ENCODE measurements around the gene RHEB. TPM values are rescaled to one million over a fixed set of nuclear protein-coding genes. Genes with fewer than 3 reads are reported as not detected.

Gene RHEB
- polyA plus RNA-seq, 1 donor from 2014 or later: 289 TPM

GRCh38 chr7:151437159-151437553, 82.5 kb downstream of the RHEB start:
- Histone ChIP-seq H3K27me3 (ENCODE audit: insufficient read depth, low read depth, low read length) (peaks cover 15% of the 10 kb centered on the region), H3K9ac (ENCODE audit: low read length) (no peak overlapping the region), H3K9me3 (ENCODE audit: low read length) (no peaks in the 10 kb centered on the region), H3F3A (ENCODE audit: insufficient read depth, low read length, poor library complexity, severe bottlenecking) (no peaks in the 10 kb centered on the region), H3K4me2 (ENCODE audit: low read length) (no peak overlapping the region), H3K4me3 (ENCODE audit: low read length) (no peak overlapping the region), H3K9me2 (ENCODE audit: insufficient read depth, low read length) (no peaks in the 10 kb centered on the region), H3K36me3 (ENCODE audit: insufficient read depth, low read length) (no peaks in the 10 kb centered on the region), H3K27ac (ENCODE audit: low read length) (no peak overlapping the region), H2AFZ (ENCODE audit: low read depth, low read length) (no peak overlapping the region), H3K79me2 (replicated peaks; ENCODE audit: insufficient read depth, low read length) (no peaks in the 10 kb centered on the region), H4K20me1 (ENCODE audit: insufficient read depth) (no peaks in the 10 kb centered on the region)
- TF ChIP-seq POLR2AphosphoS5 (IDR thresholded peaks at IDR 0.05) (no peak), MXI1 (conservative IDR thresholded peaks at IDR 0.05; ENCODE audit: poor library complexity, severe bottlenecking) (no peak), EZH2 (IDR thresholded peaks at IDR 0.05; ENCODE audit: borderline replicate concordance, insufficient read depth, low read length, poor library complexity, severe bottlenecking) (no peak), EP300 (conservative IDR thresholded peaks at IDR 0.05; ENCODE audit: poor library complexity, severe bottlenecking) (no peak), TAF1 (IDR thresholded peaks at IDR 0.05; ENCODE audit: low read depth) (no peak)

- Histone ChIP-seq H3K4me2 (ENCODE audit: low read length) (no peak overlapping the region), H3K9me3 (ENCODE audit: low read length) (no peaks in the 10 kb centered on the region), H3K9me2 (ENCODE audit: insufficient read depth, low read length) (no peaks in the 10 kb centered on the region), H3K27ac (ENCODE audit: low read length) (no peak overlapping the region), H3F3A (ENCODE audit: insufficient read depth, low read length, poor library complexity, severe bottlenecking) (no peaks in the 10 kb centered on the region), H3K9ac (ENCODE audit: low read length) (no peak overlapping the region), H3K36me3 (ENCODE audit: insufficient read depth, low read length) (no peaks in the 10 kb centered on the region), H4K20me1 (ENCODE audit: insufficient read depth) (no peaks in the 10 kb centered on the region), H3K79me2 (replicated peaks; ENCODE audit: insufficient read depth, low read length) (no peaks in the 10 kb centered on the region), H3K4me3 (ENCODE audit: low read length) (no peak overlapping the region), H3K27me3 (ENCODE audit: insufficient read depth, low read depth, low read length) (peaks cover 15% of the 10 kb centered on the region), H2AFZ (ENCODE audit: low read depth, low read length) (no peak overlapping the region)
- TF ChIP-seq, protein P1, sequence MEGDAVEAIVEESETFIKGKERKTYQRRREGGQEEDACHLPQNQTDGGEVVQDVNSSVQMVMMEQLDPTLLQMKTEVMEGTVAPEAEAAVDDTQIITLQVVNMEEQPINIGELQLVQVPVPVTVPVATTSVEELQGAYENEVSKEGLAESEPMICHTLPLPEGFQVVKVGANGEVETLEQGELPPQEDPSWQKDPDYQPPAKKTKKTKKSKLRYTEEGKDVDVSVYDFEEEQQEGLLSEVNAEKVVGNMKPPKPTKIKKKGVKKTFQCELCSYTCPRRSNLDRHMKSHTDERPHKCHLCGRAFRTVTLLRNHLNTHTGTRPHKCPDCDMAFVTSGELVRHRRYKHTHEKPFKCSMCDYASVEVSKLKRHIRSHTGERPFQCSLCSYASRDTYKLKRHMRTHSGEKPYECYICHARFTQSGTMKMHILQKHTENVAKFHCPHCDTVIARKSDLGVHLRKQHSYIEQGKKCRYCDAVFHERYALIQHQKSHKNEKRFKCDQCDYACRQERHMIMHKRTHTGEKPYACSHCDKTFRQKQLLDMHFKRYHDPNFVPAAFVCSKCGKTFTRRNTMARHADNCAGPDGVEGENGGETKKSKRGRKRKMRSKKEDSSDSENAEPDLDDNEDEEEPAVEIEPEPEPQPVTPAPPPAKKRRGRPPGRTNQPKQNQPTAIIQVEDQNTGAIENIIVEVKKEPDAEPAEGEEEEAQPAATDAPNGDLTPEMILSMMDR (IDR thresholded peaks at IDR 0.05; ENCODE audit: poor library complexity, severe bottlenecking): no peak
- TF ChIP-seq EZH2 (IDR thresholded peaks at IDR 0.05; ENCODE audit: borderline replicate concordance, insufficient read depth, low read length, poor library complexity, severe bottlenecking) (no peak), RAD21 (conservative IDR thresholded peaks at IDR 0.05) (no peak), POLR2AphosphoS5 (IDR thresholded peaks at IDR 0.05) (no peak)
- TF ChIP-seq, protein P2, sequence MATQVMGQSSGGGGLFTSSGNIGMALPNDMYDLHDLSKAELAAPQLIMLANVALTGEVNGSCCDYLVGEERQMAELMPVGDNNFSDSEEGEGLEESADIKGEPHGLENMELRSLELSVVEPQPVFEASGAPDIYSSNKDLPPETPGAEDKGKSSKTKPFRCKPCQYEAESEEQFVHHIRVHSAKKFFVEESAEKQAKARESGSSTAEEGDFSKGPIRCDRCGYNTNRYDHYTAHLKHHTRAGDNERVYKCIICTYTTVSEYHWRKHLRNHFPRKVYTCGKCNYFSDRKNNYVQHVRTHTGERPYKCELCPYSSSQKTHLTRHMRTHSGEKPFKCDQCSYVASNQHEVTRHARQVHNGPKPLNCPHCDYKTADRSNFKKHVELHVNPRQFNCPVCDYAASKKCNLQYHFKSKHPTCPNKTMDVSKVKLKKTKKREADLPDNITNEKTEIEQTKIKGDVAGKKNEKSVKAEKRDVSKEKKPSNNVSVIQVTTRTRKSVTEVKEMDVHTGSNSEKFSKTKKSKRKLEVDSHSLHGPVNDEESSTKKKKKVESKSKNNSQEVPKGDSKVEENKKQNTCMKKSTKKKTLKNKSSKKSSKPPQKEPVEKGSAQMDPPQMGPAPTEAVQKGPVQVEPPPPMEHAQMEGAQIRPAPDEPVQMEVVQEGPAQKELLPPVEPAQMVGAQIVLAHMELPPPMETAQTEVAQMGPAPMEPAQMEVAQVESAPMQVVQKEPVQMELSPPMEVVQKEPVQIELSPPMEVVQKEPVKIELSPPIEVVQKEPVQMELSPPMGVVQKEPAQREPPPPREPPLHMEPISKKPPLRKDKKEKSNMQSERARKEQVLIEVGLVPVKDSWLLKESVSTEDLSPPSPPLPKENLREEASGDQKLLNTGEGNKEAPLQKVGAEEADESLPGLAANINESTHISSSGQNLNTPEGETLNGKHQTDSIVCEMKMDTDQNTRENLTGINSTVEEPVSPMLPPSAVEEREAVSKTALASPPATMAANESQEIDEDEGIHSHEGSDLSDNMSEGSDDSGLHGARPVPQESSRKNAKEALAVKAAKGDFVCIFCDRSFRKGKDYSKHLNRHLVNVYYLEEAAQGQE (IDR thresholded peaks at IDR 0.05; ENCODE audit: borderline replicate concordance): no peak
Observed at GRCh38 chr7:151436446-151437158, 83.1 kb downstream of the RHEB start.

All from neural cell (in vitro differentiated cells).